ENCODE results near the gene SEMA6A. TPM values are rescaled to one million over a fixed set of nuclear protein-coding genes. Genes with fewer than 3 reads are reported as not detected.

Gene SEMA6A
- total RNA-seq, 1 experiment from 2014 or later, result not detected

DNA sequence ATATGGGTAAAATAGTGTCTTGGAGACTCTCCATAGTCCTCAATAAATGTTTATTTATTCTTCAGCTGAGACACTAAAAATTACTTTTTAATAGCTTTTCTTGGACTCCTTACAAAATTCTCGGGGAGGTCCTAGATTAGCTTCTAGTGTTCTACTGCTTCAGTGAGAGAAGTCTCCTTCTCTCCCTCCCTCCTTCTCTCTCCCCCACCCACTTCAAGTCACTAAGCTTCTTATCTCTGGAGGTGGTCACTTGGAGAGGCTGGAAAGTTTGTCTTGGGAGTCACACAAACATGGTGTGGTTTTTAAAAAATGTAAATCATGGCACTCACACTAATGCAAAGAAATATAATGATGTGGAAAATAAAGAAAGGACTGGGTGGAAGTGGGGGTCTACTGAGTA, 64.1 kb downstream of the SEMA6A start:
- Histone ChIP-seq H3K4me3 (ENCODE audit: low read length) (no peak overlapping the region), H3K9ac (ENCODE audit: low read length) (no peak overlapping the region), H3K9me2 (replicated peaks; ENCODE audit: low read length) (no peaks in the 10 kb centered on the region), H3K27ac (ENCODE audit: low read length) (no peak overlapping the region), H3K4me2 (ENCODE audit: low read length) (no peak overlapping the region), H3K9me3 (ENCODE audit: low read length) (no peaks in the 10 kb centered on the region), H3F3A (ENCODE audit: low read length, unreplicated experiment) (no peaks in the 10 kb centered on the region), H4K20me1 (ENCODE audit: low read length) (no peaks in the 10 kb centered on the region), H2AFZ (ENCODE audit: low read length) (no peak overlapping the region), H3K27me3 (ENCODE audit: low read length) (no peaks in the 10 kb centered on the region), H3K4me1 (ENCODE audit: insufficient read depth, low read length) (no peaks in the 10 kb centered on the region), H3K36me3 (ENCODE audit: low read depth, low read length) (no peaks in the 10 kb centered on the region), H3K79me2 (ENCODE audit: low read length) (no peaks in the 10 kb centered on the region)
- TF ChIP-seq EZH2 (IDR thresholded peaks at IDR 0.05; ENCODE audit: low read length, unreplicated experiment) (no peak), EZH2phosphoT487 (IDR thresholded peaks at IDR 0.05; ENCODE audit: borderline replicate concordance, low read length) (no peak)
- TF ChIP-seq, protein P1, sequence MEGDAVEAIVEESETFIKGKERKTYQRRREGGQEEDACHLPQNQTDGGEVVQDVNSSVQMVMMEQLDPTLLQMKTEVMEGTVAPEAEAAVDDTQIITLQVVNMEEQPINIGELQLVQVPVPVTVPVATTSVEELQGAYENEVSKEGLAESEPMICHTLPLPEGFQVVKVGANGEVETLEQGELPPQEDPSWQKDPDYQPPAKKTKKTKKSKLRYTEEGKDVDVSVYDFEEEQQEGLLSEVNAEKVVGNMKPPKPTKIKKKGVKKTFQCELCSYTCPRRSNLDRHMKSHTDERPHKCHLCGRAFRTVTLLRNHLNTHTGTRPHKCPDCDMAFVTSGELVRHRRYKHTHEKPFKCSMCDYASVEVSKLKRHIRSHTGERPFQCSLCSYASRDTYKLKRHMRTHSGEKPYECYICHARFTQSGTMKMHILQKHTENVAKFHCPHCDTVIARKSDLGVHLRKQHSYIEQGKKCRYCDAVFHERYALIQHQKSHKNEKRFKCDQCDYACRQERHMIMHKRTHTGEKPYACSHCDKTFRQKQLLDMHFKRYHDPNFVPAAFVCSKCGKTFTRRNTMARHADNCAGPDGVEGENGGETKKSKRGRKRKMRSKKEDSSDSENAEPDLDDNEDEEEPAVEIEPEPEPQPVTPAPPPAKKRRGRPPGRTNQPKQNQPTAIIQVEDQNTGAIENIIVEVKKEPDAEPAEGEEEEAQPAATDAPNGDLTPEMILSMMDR (conservative IDR thresholded peaks at IDR 0.05; ENCODE audit: low read depth, low read length), result no peak
- intact Hi-C loops (cut with micrococcal nuclease), result no loop called here
- ATAC-seq, result no peak
- BruUV-seq (replicated peaks), result no TSS peak
- ChIA-PET POLR2A (ENCODE audit: unreplicated experiment) (interaction anchor here (0.6 kb wide), 1 partner anchor 395 kb away, joined by 5 read pairs; no protein-coding TSS in a partner anchor), CTCF (no interaction called here)
- no peak for DNase-seq

DNA sequence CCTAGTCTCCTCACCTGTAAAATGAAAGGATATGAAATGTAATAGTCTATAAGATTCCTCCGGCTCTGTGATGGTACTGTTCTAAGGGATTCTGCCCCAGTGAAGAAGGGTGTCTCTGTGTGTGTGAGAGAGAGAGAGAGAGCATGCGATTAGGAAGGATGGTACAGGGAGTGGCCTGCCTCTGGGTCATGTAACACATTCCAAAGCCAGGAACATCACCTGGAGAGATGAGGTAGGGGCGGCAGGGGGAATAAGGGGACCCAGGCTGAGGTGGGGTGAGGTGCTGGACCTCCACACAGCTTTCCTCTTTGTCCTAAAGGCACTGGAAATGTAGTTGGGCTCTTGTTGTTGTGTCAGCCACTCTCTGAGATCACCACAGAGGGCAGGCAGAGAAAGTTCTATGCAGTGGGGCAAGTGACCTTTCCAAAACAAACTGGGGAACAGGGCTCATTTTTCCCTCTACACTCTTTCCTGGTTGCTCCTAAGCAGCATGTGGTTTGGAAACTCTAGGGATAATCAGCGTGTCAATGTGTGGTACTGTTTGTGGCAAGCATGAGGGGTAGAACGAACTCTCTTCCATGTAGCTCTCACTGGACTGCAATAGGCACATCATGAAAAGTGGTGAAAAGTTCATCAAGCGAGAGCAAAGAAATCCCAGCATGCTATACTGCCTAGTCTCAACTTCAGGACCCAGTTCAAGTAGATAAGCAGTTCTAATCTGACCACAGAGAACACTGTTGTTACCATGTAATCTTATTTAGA, 65.0 kb downstream of the SEMA6A start:
- Histone ChIP-seq H3K4me1 (ENCODE audit: insufficient read depth, low read length) (no peaks in the 10 kb centered on the region), H4K20me1 (ENCODE audit: low read length) (no peaks in the 10 kb centered on the region), H3K36me3 (ENCODE audit: low read depth, low read length) (no peaks in the 10 kb centered on the region), H3K4me3 (ENCODE audit: low read length) (no peak overlapping the region), H2AFZ (ENCODE audit: low read length) (no peak overlapping the region), H3K27me3 (ENCODE audit: low read length) (no peaks in the 10 kb centered on the region), H3K9ac (ENCODE audit: low read length) (no peak overlapping the region), H3F3A (ENCODE audit: low read length, unreplicated experiment) (no peaks in the 10 kb centered on the region), H3K9me3 (ENCODE audit: low read length) (no peaks in the 10 kb centered on the region), H3K4me2 (ENCODE audit: low read length) (no peak overlapping the region), H3K9me2 (replicated peaks; ENCODE audit: low read length) (no peaks in the 10 kb centered on the region), H3K79me2 (ENCODE audit: low read length) (no peaks in the 10 kb centered on the region), H3K27ac (ENCODE audit: low read length) (no peak overlapping the region)
- no TSS peak for BruUV-seq (replicated peaks)
- CTCF ChIA-PET, result no interaction called here
- TF ChIP-seq EZH2 (IDR thresholded peaks at IDR 0.05; ENCODE audit: low read length, unreplicated experiment), result no peak
- TF ChIP-seq, protein P1 (conservative IDR thresholded peaks at IDR 0.05; ENCODE audit: low read depth, low read length), result no peak
- TF ChIP-seq EZH2phosphoT487 (IDR thresholded peaks at IDR 0.05; ENCODE audit: borderline replicate concordance, low read length), result no peak
- no peak for ATAC-seq
- POLR2A ChIA-PET (ENCODE audit: unreplicated experiment), result no interaction called here
- DNase-seq, result no peak
- intact Hi-C loops (cut with micrococcal nuclease), result no loop called here

DNA sequence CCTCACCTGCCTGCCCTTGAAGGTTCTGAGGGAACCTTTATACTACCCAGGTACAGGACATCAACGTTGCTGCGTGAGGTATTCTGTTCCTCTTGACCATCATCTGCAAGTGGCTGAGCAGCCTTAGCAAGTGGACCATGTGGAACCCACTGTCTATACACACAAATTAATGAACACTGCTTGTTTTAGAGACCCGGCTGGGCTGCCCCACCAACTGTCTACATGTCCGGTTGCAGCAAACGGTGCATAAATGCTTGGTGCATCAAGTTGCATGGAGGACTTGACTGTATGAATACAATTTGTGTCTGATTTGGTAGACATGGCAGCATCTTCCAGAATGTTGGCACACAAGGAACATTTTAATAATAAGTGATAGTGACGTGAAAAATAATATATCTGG, 65.8 kb downstream of the SEMA6A start:
- Histone ChIP-seq H3K9me2 (replicated peaks; ENCODE audit: low read length) (no peaks in the 10 kb centered on the region), H3F3A (ENCODE audit: low read length, unreplicated experiment) (no peaks in the 10 kb centered on the region), H3K27me3 (ENCODE audit: low read length) (no peaks in the 10 kb centered on the region), H2AFZ (ENCODE audit: low read length) (no peak overlapping the region), H3K4me1 (ENCODE audit: insufficient read depth, low read length) (no peaks in the 10 kb centered on the region), H3K9me3 (ENCODE audit: low read length) (no peaks in the 10 kb centered on the region), H3K27ac (ENCODE audit: low read length) (no peak overlapping the region), H4K20me1 (ENCODE audit: low read length) (no peaks in the 10 kb centered on the region), H3K9ac (ENCODE audit: low read length) (no peak overlapping the region), H3K4me3 (ENCODE audit: low read length) (no peak overlapping the region), H3K4me2 (ENCODE audit: low read length) (no peak overlapping the region), H3K79me2 (ENCODE audit: low read length) (no peaks in the 10 kb centered on the region), H3K36me3 (ENCODE audit: low read depth, low read length) (no peaks in the 10 kb centered on the region)
- CTCF ChIA-PET, result no interaction called here
- intact Hi-C loops (cut with micrococcal nuclease), result no loop called here
- DNase-seq (no peak), ATAC-seq (no peak)
- TF ChIP-seq EZH2 (IDR thresholded peaks at IDR 0.05; ENCODE audit: low read length, unreplicated experiment) (no peak), EZH2phosphoT487 (IDR thresholded peaks at IDR 0.05; ENCODE audit: borderline replicate concordance, low read length) (no peak)
- TF ChIP-seq, protein P1 (conservative IDR thresholded peaks at IDR 0.05; ENCODE audit: low read depth, low read length), result no peak
- BruUV-seq (replicated peaks), result no TSS peak
- POLR2A ChIA-PET (ENCODE audit: unreplicated experiment), result no interaction called here

Measured in PC-3 (cell line).